GM21515 (cell line): ENCODE results near the gene SENP3.
A peak's percentile ranks its signal among the peaks of the same experiment; 100 is the strongest.
"Not testable (repeated sequence)": the region's sequence is repeated elsewhere in the genome, so short reads cannot be mapped to it uniquely, and the experiment has no call there.

Experiments
- ATAC-seq: cut with Tn5 transposase; IDR thresholded peaks from one replicate; pipeline ENCODE4 v1.9.1; 2021; ENCODE audit not compliant: unreplicated experiment

SENP3 gene

GRCh38 chr17:7591596-7591995, 29.9 kb downstream of the SENP3 start:
- ATAC-seq, result no peak

GRCh38 chr17:7592422-7593021, 30.8 kb downstream of the SENP3 start:
- no peak for ATAC-seq

GRCh38 chr17:7593296-7593695, 31.6 kb downstream of the SENP3 start:
- ATAC-seq, result no peak

GRCh38 chr17:7597561-7597960, 35.8 kb downstream of the SENP3 start:
- ATAC-seq, result not testable (repeated sequence)

GRCh38 chr17:7606280-7606679, 44.6 kb downstream of the SENP3 start:
- no peak for ATAC-seq

- no peak for ATAC-seq
Observed at GRCh38 chr17:7610641-7611040, 48.9 kb downstream of the SENP3 start.

DNA sequence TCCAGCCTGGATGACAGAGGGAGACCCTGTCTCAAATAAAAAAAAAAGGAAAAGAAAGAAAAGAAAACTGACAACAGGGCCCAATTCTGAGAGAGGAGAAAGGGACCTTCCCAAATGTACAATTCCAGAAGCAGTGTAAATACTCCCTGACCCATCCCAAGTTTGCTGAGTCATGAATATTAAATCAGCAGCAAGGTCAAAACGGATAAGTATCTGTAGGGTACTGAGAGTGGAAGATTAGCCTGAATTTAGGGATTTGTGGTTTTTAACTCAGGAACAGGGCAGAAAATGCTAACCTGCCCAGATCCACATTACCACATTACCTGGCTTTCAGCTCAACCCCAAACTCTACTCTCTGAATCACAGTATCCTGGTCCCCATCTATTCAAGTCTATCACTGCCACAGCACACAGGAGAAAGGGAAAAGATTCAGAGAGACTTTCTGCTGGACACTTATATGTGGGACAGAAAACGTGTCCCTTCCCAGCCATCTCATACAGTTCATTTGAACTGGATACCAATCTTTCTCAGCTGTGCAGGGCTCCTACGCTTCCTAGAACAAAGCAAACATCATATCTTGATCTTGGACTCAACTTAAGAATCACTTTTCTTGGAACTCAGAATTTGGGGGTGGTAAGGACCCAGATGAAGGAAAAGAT, 50.0 kb downstream of the SENP3 start:
- no peak for ATAC-seq

- ATAC-seq, result no peak
Observed at GRCh38 chr17:7612294-7612640, 50.5 kb downstream of the SENP3 start.

- ATAC-seq, result no peak
Observed at GRCh38 chr17:7613769-7614424, 52.2 kb downstream of the SENP3 start.

- peak; percentile 86 for ATAC-seq
Observed at GRCh38 chr17:7614425-7615264, 52.9 kb downstream of the SENP3 start, which contains the start of gene FXR2. TSS of gene FXR2 (minus strand) at chr17:7614897. CDS start at chr17:7614532, 365 bp downstream.

GRCh38 chr17:7615265-7615747, 53.6 kb downstream of the SENP3 start:
- no peak for ATAC-seq

- no peak for ATAC-seq
Observed at GRCh38 chr17:7618608-7619007, 56.9 kb downstream of the SENP3 start.

- no peak for ATAC-seq
Observed at GRCh38 chr17:7620835-7621234, 59.1 kb downstream of the SENP3 start.
